Smooth muscle cell (in vitro differentiated cells): ENCODE measurements around the gene USP34. TPM values are rescaled to one million over a fixed set of nuclear protein-coding genes. Genes with fewer than 3 reads are reported as not detected.
"Not testable (repeated sequence)": the region's sequence is repeated elsewhere in the genome, so short reads cannot be mapped to it uniquely, and the experiment has no call there.

Experiments used
- DNase-seq: peaks from one replicate; lab custom pipeline; 2025; ENCODE audit not compliant: unreplicated experiment; lab: John Stamatoyannopoulos, UW
- H2AFZ ChIP-seq: fragments of 200-600 bp; sonication (generic); 2 replicates; pipeline ENCODE4 v1.6.0; 2016; ENCODE audit warnings: antibody characterized with exemption, low read depth, mild to moderate bottlenecking
- H3F3A ChIP-seq: fragments of 200-600 bp; sonication (generic); 2 replicates; pipeline ENCODE4 v1.6.0; 2017; ENCODE audit warnings: antibody characterized with exemption, low read depth
- H3K27ac ChIP-seq: fragments of 200-600 bp; sonication (generic); 2 replicates; pipeline ENCODE4 v1.5.1; 2016; ENCODE audit warnings: low read depth, mild to moderate bottlenecking
- H3K27me3 ChIP-seq: fragments of 200-600 bp; sonication (generic); 2 replicates; pipeline ENCODE4 v1.6.1; 2016; ENCODE audit warnings: low read depth, mild to moderate bottlenecking
- H3K36me3 ChIP-seq: fragments of 200-600 bp; sonication (generic); 2 replicates; pipeline ENCODE4 v1.5.1; 2016; ENCODE audit warnings: low read depth
- H3K4me1 ChIP-seq: fragments of 200-600 bp; sonication (generic); 2 replicates; pipeline ENCODE4 v1.5.1; 2016; ENCODE audit warnings: low read depth
- H3K4me2 ChIP-seq: fragments of 200-600 bp; sonication (generic); 2 replicates; pipeline ENCODE4 v1.6.0; 2016; ENCODE audit warnings: mild to moderate bottlenecking
- H3K4me3 ChIP-seq: fragments of 200-600 bp; sonication (generic); 2 replicates; pipeline ENCODE4 v1.5.1; 2016; ENCODE audit warnings: mild to moderate bottlenecking
- H3K79me2 ChIP-seq: fragments of 200-600 bp; sonication (generic); 2 replicates; pipeline ENCODE4 v1.6.0; 2016; ENCODE audit warnings: low read depth, mild to moderate bottlenecking
- H3K9ac ChIP-seq: fragments of 200-600 bp; sonication (generic); 2 replicates; pipeline ENCODE4 v1.6.0; 2016; ENCODE audit warnings: low read depth
- H3K9me3 ChIP-seq: fragments of 200-600 bp; sonication (generic); replicated peaks from 2 replicates; pipeline ENCODE4 v1.5.1; 2016; ENCODE audit warnings: low read depth
- H4K20me1 ChIP-seq: fragments of 200-600 bp; sonication (generic); 2 replicates; pipeline ENCODE4 v1.6.0; 2016; ENCODE audit warnings: low read depth
- CTCF ChIP-seq: fragments of 200-600 bp; sonication (generic); IDR thresholded peaks from 2 replicates; pipeline ENCODE4 v1.5.1; 2017; ENCODE audit warnings: borderline replicate concordance, mild to moderate bottlenecking, antibody characterized with exemption; ENCODE audit not compliant: insufficient read depth, poor library complexity, severe bottlenecking
- WGBS: methylation state at CpG from one replicate; pipeline ENCODE4 v1.1.7; 2016; ENCODE audit warnings: low lambda C conversion rate; 5-methylcytosine and 5-hydroxymethylcytosine counted together
- polyA plus RNA-seq: library from polyadenylated mRNA; unstranded; fragments of >200 nt; fragmentation: Nextera tagmentation; extraction: Ambion mirVana; gene quantifications from 2 replicates; pipeline ENCODE4 v1.2.1, GENCODE V29; 2016
- total RNA-seq: library from RNA; depleted of rRNA; stranded (reverse); fragments of >200 nt; gene quantifications from 2 replicates; pipeline ENCODE4 v1.2.3, GENCODE V29; 2014

The USP34 gene
- total and polyA plus RNA-seq, 2 experiments from 2014 or later: 26.4 to 152 TPM

DNA sequence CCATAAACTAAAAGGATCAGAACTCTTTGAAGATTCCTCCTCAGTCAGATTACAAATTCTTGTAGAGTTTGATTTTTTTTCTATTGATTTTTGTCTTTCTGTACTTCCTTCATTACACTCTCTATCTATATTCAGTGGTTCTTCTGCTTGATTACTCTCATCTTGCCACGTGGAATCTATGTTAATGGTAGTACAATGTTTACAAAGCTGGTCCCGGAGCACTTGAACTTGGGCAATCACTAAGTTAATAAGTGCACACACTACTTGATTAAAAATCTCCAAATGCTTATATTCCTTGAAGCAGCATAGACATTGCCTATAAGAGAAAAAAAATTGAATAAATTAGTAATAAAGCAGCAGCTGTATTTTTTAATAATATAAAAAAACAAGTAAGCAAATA, 65.1 kb downstream of the USP34 start:
- Histone ChIP-seq H3K27me3 (no peaks in the 10 kb centered on the region), H3K79me2 (peaks cover 39% of the 10 kb centered on the region)

DNA sequence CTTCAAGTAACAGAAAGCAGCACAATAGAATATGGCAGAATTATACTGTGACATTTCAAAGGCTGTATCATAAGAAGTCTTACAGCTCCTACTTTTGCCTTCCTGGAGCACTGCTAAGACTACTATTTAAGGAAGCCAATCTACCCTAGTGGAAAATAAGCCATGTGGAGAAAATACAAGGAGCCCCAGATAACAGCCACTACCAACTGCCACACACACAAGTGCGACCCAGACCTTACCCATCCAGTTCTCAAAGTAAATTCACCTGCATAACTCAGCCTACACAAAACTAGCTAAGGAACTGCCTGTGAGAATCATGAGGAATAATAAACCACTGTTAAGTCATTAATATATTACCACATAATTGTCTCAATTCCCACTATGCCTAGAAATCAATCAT, 66.4 kb downstream of the USP34 start:
- H3K4me3 ChIP-seq: no peak overlapping the region
- DNase-seq: no peak
- H3K9me3 ChIP-seq: no peaks in the 10 kb centered on the region
- TF ChIP-seq CTCF: no peak
- H2AFZ ChIP-seq: no peak overlapping the region
- peaks cover 27% of the 10 kb centered on the region for H3K79me2 ChIP-seq
- H3K4me2 ChIP-seq: no peak overlapping the region
- no peaks in the 10 kb centered on the region for H3F3A ChIP-seq
- H4K20me1 ChIP-seq: peaks cover 40% of the 10 kb centered on the region
- H3K27ac ChIP-seq: no peak overlapping the region
- peaks cover 7% of the 10 kb centered on the region for H3K36me3 ChIP-seq
- H3K4me1 ChIP-seq: no peaks in the 10 kb centered on the region
- 93% methylated on average over 1 of the region's 1 CpG for WGBS
- H3K27me3 ChIP-seq: no peaks in the 10 kb centered on the region
- H3K9ac ChIP-seq: no peak overlapping the region

More for the DNA sequence above, 65.1 kb downstream of the USP34 start:
- no peaks in the 10 kb centered on the region for H3K4me1 ChIP-seq
- H3K36me3 ChIP-seq: peaks cover 7% of the 10 kb centered on the region
- peaks cover 53% of the 10 kb centered on the region for H4K20me1 ChIP-seq
- no peaks in the 10 kb centered on the region for H3K9me3 ChIP-seq
- no peak for DNase-seq
- H3K27ac ChIP-seq: no peak overlapping the region
- H3K9ac ChIP-seq: no peak overlapping the region
- H3K4me3 ChIP-seq: no peak overlapping the region
- 86% methylated on average over 2 of the region's 2 CpGs for WGBS
- H2AFZ ChIP-seq: no peak overlapping the region
- TF ChIP-seq CTCF: no peak
- H3K4me2 ChIP-seq: no peak overlapping the region
- no peaks in the 10 kb centered on the region for H3F3A ChIP-seq

DNA sequence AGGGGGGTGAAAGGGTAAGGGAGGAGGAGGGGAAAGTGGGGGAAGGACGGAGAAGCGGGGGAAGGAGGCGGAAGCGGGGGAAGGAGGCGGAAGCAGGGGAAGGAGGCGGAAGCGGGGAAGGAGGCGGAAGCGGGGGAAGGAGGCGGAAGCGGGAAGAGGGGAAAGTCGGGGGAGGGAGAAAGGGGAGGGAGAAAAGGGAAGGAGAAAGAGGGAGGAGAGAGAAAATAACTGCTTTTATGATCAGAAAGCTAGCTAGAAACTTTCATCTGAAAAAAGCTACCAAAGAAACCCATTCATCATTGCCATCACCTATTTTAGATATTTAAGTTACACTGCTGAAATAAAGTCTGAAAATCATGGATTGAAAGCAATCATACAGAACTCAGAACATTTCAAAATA, 72.5 kb downstream of the USP34 start:
- Histone ChIP-seq H3K4me3 (no peak overlapping the region), H3K36me3 (peaks cover 3% of the 10 kb centered on the region), H3K27me3 (no peaks in the 10 kb centered on the region), H3K4me2 (no peak overlapping the region), H3K9me3 (no peaks in the 10 kb centered on the region), H4K20me1 (no peaks in the 10 kb centered on the region), H3K79me2 (no peaks in the 10 kb centered on the region), H3K27ac (no peak overlapping the region), H2AFZ (no peak overlapping the region), H3K9ac (no peak overlapping the region), H3F3A (no peaks in the 10 kb centered on the region), H3K4me1 (no peaks in the 10 kb centered on the region)
- WGBS: no CpG with 5 or more reads among the region's 12 CpGs
- no peak for DNase-seq
- no peak for TF ChIP-seq CTCF

DNA sequence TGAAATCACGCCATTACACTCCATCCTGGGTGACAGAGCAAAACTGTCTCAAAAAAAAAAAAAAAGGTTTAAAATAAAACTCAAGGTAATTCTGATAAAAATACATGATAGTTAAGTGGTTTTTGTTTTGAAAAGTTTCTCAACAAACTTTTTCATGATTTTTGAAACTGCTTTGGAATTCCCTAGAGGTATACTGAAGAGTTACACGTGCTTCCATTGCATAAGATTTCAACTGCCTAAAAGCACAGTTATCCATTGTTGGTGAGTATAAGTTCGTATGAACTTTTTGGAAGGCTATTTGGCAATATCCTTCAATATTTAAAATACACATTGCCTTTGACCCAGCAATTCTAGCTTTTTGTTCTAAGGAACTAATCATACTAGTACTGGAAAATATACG, 74.9 kb downstream of the USP34 start:
- TF ChIP-seq CTCF: no peak
- Histone ChIP-seq H3K4me3 (no peak overlapping the region), H3K9me3 (no peaks in the 10 kb centered on the region), H3K4me1 (no peaks in the 10 kb centered on the region), H3F3A (no peaks in the 10 kb centered on the region), H3K36me3 (peaks cover 9% of the 10 kb centered on the region), H3K79me2 (no peaks in the 10 kb centered on the region), H2AFZ (no peak overlapping the region), H3K27me3 (no peaks in the 10 kb centered on the region), H3K9ac (no peak overlapping the region), H3K27ac (no peak overlapping the region), H4K20me1 (no peaks in the 10 kb centered on the region), H3K4me2 (no peak overlapping the region)
- WGBS: 98% methylated on average over 4 of the region's 4 CpGs
- no peak for DNase-seq

DNA sequence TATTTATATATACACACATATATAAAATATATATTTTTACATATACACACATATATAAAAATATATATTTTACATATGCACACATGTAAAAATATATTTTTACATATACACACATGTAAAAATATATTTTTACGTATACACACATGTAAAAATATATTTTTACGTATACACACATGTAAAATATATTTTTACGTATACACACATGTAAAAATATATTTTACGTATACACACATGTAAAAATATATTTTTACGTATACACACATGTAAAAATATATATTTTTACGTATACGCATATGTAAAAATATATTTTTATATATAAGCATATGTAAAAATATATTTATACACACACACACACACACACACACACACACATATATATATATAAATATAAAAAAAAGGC, 83.3 kb downstream of the USP34 start:
- peaks cover 17% of the 10 kb centered on the region for H4K20me1 ChIP-seq
- H2AFZ ChIP-seq, H3K4me2 ChIP-seq, H3K9ac ChIP-seq, H3F3A ChIP-seq, H3K27me3 ChIP-seq, H3K36me3 ChIP-seq, H3K4me3 ChIP-seq, DNase-seq, H3K9me3 ChIP-seq, H3K27ac ChIP-seq, H3K4me1 ChIP-seq: not testable (repeated sequence)
- 98% methylated on average over 7 of the region's 7 CpGs for WGBS
- H3K79me2 ChIP-seq: peaks cover 23% of the 10 kb centered on the region

DNA sequence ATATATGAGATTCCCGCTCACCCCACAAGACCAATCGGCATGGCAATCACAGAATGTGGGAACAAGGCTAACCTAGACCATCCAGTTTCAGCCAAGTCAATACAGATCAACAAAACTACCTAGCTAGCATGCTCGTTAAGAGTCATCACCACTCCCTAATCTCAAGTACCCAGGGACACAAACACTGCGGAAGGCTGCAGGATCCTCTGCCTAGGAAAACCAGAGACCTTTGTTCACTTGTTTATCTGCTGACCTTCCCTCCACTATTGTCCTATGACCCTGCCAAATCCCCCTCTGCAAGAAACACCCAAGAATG, 90.0 kb downstream of the USP34 start:
- peaks cover 14% of the 10 kb centered on the region for H3K36me3 ChIP-seq
- not testable (repeated sequence) for H4K20me1 ChIP-seq, H3K27me3 ChIP-seq, H2AFZ ChIP-seq, DNase-seq, H3K4me1 ChIP-seq, H3K4me3 ChIP-seq, H3K4me2 ChIP-seq, H3K9me3 ChIP-seq, H3K9ac ChIP-seq
- peak overlapping the region; percentile 44 for H3K27ac ChIP-seq
- peaks cover 19% of the 10 kb centered on the region for H3K79me2 ChIP-seq
- 94% methylated on average over 4 of the region's 4 CpGs for WGBS
- peaks cover 14% of the 10 kb centered on the region for H3F3A ChIP-seq
